HEK293 (cell line): ENCODE results near the gene ASMTL.

ENCODE experiments used
- EGR2 ChIP-seq: fragments of 450-650 bp; formaldehyde crosslinking; IDR thresholded peaks from 2 replicates; pipeline ENCODE4 v1.5.1; 2016; ENCODE audit warnings: low read depth, missing biosample characterization, missing genetic modification characterization
- GFI1B ChIP-seq: fragments of 450-650 bp; formaldehyde crosslinking; IDR thresholded peaks from 2 replicates; pipeline ENCODE4 v1.5.1; 2016; ENCODE audit warnings: missing biosample characterization, missing genetic modification characterization
- HOXD13 ChIP-seq: sonication (generic); formaldehyde crosslinking; IDR thresholded peaks from 2 replicates; pipeline ENCODE4 v1.8.0; 2022; ENCODE audit warnings: missing genetic modification reagents, borderline replicate concordance
- TCF7L2 ChIP-seq: IDR thresholded peaks from 2 replicates; pipeline ENCODE4 v1.6.1; 2011; ENCODE audit warnings: low read depth, mild to moderate bottlenecking, inconsistent platforms, low read length, moderate library complexity, borderline replicate concordance
- TRIM28 ChIP-seq: IDR thresholded peaks from 2 replicates; pipeline ENCODE4 v1.6.1; 2011; ENCODE audit warnings: low read length, control low read depth, borderline replicate concordance
- YY1 ChIP-seq: fragments of 450-650 bp; formaldehyde crosslinking; IDR thresholded peaks from 2 replicates; pipeline ENCODE4 v1.5.1; 2018; ENCODE audit warnings: missing biosample characterization, missing genetic modification characterization
- ZFP3 ChIP-seq: fragments of 450-650 bp; formaldehyde crosslinking; IDR thresholded peaks from 2 replicates; pipeline ENCODE4 v1.5.1; 2016; ENCODE audit warnings: low read depth, missing biosample characterization, missing genetic modification characterization
- ZIC2 ChIP-seq: fragments of 450-650 bp; formaldehyde crosslinking; IDR thresholded peaks from 2 replicates; pipeline ENCODE4 v1.5.1; 2016; ENCODE audit warnings: missing biosample characterization, missing genetic modification characterization
- ZNF223 ChIP-seq: fragments of 450-650 bp; formaldehyde crosslinking; IDR thresholded peaks from 2 replicates; pipeline ENCODE4 v1.5.1; 2016; ENCODE audit warnings: missing biosample characterization, missing genetic modification characterization
- ZNF341 ChIP-seq: fragments of 450-650 bp; formaldehyde crosslinking; IDR thresholded peaks from 2 replicates; pipeline ENCODE4; 2016; ENCODE audit warnings: low read depth, missing biosample characterization, missing genetic modification characterization
- ZNF510 ChIP-seq: fragments of 450-650 bp; formaldehyde crosslinking; IDR thresholded peaks from 2 replicates; pipeline ENCODE4 v1.5.1; 2018; ENCODE audit warnings: mild to moderate bottlenecking, missing genetic modification characterization, missing biosample characterization; ENCODE audit not compliant: insufficient replicate concordance
- ZNF530 ChIP-seq: fragments of 450-650 bp; formaldehyde crosslinking; IDR thresholded peaks from 2 replicates; pipeline ENCODE4 v1.5.1; 2016; ENCODE audit warnings: low read depth, missing biosample characterization, missing genetic modification characterization
- ZNF555 ChIP-seq: fragments of 450-650 bp; formaldehyde crosslinking; conservative IDR thresholded peaks from 2 replicates; pipeline ENCODE4 v1.5.1; 2017; ENCODE audit warnings: missing biosample characterization, mild to moderate bottlenecking, missing genetic modification characterization, inconsistent platforms
- ZNF558 ChIP-seq: fragments of 450-650 bp; formaldehyde crosslinking; IDR thresholded peaks from 2 replicates; pipeline ENCODE4 v1.5.1; 2016; ENCODE audit warnings: missing biosample characterization, missing genetic modification characterization
- ZNF561 ChIP-seq: fragments of 450-650 bp; IDR thresholded peaks from 2 replicates; pipeline ENCODE4 v1.5.1; 2018; ENCODE audit warnings: missing biosample characterization, missing genetic modification characterization, borderline replicate concordance
- ZNF571 ChIP-seq: fragments of 450-650 bp; formaldehyde crosslinking; IDR thresholded peaks from 2 replicates; pipeline ENCODE4 v1.5.0; 2017; ENCODE audit warnings: missing biosample characterization, missing genetic modification characterization
- ZNF670 ChIP-seq: fragments of 450-650 bp; formaldehyde crosslinking; IDR thresholded peaks from 2 replicates; pipeline ENCODE4 v1.5.1; 2016; ENCODE audit warnings: missing biosample characterization, missing genetic modification characterization, low read depth
- ZNF701 ChIP-seq: fragments of 450-650 bp; formaldehyde crosslinking; IDR thresholded peaks from 2 replicates; pipeline ENCODE4 v1.5.1; 2016; ENCODE audit warnings: missing biosample characterization, missing genetic modification characterization
- ZNF707 ChIP-seq: fragments of 450-650 bp; formaldehyde crosslinking; IDR thresholded peaks from 2 replicates; pipeline ENCODE4 v1.5.1; 2016; ENCODE audit warnings: missing biosample characterization, missing genetic modification characterization
- ZNF776 ChIP-seq: fragments of 450-650 bp; formaldehyde crosslinking; IDR thresholded peaks from 2 replicates; pipeline ENCODE4 v1.5.0; 2017; ENCODE audit warnings: missing biosample characterization, missing genetic modification characterization, borderline replicate concordance
- ZNF777 ChIP-seq: fragments of 450-650 bp; formaldehyde crosslinking; IDR thresholded peaks from 2 replicates; pipeline ENCODE4 v1.5.1; 2017; ENCODE audit warnings: missing biosample characterization, missing genetic modification characterization, borderline replicate concordance
- TF ChIP-seq, protein P1 (sequence below): fragments of 450-650 bp; formaldehyde crosslinking; IDR thresholded peaks from 2 replicates; pipeline ENCODE4 v1.5.1; 2016; ENCODE audit warnings: missing biosample characterization, missing genetic modification characterization
- TF ChIP-seq, protein P2 (sequence below): fragments of 450-650 bp; formaldehyde crosslinking; IDR thresholded peaks from 2 replicates; pipeline ENCODE4 v1.5.1; 2017; ENCODE audit warnings: missing biosample characterization, missing genetic modification characterization
- TF ChIP-seq, protein P3 (sequence below): fragments of 450-650 bp; formaldehyde crosslinking; IDR thresholded peaks from 2 replicates; pipeline ENCODE4 v1.5.1; 2016; ENCODE audit warnings: missing biosample characterization, missing genetic modification characterization
- TF ChIP-seq, protein P4 (sequence below): fragments of 450-650 bp; IDR thresholded peaks from 2 replicates; pipeline ENCODE4 v1.5.1; 2018; ENCODE audit warnings: missing biosample characterization, mild to moderate bottlenecking, missing genetic modification characterization
- TF ChIP-seq, protein P5 (sequence below): fragments of 450-650 bp; formaldehyde crosslinking; IDR thresholded peaks from 2 replicates; pipeline ENCODE4 v1.5.1; 2016; ENCODE audit warnings: missing biosample characterization, missing genetic modification characterization, borderline replicate concordance

ASMTL gene

DNA sequence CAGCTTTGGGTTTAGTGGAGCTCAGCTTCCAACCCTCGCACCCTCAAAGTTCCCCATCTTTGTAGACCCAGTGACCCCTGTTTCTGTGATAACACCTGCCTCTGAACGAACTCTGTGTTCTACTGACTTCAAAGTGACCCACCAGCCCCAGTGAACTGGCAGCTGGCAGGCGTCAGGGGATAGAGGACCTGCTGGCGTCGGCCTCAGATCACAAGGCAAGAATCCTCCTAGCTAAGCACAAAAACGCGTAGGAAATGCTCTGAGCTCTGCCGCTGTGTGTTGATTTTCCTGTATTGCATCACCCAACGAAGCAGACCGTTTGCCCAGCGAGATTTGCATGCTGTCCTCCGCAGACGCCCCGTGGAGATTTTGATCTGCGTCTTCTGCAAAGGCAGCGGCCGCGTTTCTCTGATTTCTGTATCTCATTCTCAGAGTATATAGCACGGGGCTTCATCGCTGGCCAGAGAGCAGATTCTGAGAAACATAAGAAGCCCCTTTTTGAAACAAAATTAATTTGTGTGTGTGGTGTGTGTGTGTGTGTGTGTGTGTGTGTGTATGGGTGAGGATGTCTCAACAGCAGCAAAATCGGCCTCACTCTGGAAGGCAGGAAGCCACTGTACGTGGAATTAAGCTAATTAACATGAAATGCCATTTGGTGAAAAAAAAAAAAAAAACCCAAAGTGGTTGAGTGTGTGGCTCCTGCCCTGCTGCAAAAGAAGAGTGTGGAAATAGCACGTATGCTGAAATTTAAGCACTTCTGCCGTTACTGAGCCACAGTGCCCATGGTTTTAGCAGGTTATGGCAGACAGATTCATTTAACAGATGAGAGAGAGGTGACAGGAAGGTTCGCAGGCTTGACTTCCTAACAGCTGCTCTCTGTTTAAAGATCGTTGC, 29.2 kb upstream of the ASMTL start (continued):
- TF ChIP-seq, protein P1, sequence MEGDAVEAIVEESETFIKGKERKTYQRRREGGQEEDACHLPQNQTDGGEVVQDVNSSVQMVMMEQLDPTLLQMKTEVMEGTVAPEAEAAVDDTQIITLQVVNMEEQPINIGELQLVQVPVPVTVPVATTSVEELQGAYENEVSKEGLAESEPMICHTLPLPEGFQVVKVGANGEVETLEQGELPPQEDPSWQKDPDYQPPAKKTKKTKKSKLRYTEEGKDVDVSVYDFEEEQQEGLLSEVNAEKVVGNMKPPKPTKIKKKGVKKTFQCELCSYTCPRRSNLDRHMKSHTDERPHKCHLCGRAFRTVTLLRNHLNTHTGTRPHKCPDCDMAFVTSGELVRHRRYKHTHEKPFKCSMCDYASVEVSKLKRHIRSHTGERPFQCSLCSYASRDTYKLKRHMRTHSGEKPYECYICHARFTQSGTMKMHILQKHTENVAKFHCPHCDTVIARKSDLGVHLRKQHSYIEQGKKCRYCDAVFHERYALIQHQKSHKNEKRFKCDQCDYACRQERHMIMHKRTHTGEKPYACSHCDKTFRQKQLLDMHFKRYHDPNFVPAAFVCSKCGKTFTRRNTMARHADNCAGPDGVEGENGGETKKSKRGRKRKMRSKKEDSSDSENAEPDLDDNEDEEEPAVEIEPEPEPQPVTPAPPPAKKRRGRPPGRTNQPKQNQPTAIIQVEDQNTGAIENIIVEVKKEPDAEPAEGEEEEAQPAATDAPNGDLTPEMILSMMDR (tag by site-specific recombination) = no peak
- TF ChIP-seq, protein P2, sequence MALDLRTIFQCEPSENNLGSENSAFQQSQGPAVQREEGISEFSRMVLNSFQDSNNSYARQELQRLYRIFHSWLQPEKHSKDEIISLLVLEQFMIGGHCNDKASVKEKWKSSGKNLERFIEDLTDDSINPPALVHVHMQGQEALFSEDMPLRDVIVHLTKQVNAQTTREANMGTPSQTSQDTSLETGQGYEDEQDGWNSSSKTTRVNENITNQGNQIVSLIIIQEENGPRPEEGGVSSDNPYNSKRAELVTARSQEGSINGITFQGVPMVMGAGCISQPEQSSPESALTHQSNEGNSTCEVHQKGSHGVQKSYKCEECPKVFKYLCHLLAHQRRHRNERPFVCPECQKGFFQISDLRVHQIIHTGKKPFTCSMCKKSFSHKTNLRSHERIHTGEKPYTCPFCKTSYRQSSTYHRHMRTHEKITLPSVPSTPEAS = peak; percentile 73
- TF ChIP-seq HOXD13 (CRISPR knock-in tag) = no peak
- no peak for TF ChIP-seq ZNF558 (tag by site-specific recombination)
- TF ChIP-seq TRIM28 = 0 out of 2 replicates have a peak, but pooled peaks have one; percentile 56
- TF ChIP-seq, protein P3, sequence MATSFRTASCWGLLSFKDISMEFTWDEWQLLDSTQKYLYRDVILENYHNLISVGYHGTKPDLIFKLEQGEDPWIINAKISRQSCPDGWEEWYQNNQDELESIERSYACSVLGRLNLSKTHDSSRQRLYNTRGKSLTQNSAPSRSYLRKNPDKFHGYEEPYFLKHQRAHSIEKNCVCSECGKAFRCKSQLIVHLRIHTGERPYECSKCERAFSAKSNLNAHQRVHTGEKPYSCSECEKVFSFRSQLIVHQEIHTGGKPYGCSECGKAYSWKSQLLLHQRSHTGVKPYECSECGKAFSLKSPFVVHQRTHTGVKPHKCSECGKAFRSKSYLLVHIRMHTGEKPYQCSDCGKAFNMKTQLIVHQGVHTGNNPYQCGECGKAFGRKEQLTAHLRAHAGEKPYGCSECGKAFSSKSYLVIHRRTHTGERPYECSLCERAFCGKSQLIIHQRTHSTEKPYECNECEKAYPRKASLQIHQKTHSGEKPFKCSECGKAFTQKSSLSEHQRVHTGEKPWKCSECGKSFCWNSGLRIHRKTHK (tag by site-specific recombination) = no peak
- no peak for TF ChIP-seq ZNF555 (tag by site-specific recombination)
- TF ChIP-seq ZNF776 (tag by site-specific recombination) = no peak
- TF ChIP-seq TCF7L2 = peak; percentile 62; the same call in 1 of the 2 replicates
- no peak for TF ChIP-seq ZNF341 (tag by site-specific recombination)
- no peak for TF ChIP-seq ZNF777
- no peak for TF ChIP-seq ZNF571 (tag by site-specific recombination)
- TF ChIP-seq ZFP3 (tag by site-specific recombination) = no peak
- no peak for TF ChIP-seq ZNF530
- peak; percentile 37; the same call in 1 of the 2 replicates for TF ChIP-seq ZNF561 (tag by site-specific recombination)
- TF ChIP-seq ZNF510 = no peak
- TF ChIP-seq EGR2 (tag by site-specific recombination) = no peak
- TF ChIP-seq, protein P4, sequence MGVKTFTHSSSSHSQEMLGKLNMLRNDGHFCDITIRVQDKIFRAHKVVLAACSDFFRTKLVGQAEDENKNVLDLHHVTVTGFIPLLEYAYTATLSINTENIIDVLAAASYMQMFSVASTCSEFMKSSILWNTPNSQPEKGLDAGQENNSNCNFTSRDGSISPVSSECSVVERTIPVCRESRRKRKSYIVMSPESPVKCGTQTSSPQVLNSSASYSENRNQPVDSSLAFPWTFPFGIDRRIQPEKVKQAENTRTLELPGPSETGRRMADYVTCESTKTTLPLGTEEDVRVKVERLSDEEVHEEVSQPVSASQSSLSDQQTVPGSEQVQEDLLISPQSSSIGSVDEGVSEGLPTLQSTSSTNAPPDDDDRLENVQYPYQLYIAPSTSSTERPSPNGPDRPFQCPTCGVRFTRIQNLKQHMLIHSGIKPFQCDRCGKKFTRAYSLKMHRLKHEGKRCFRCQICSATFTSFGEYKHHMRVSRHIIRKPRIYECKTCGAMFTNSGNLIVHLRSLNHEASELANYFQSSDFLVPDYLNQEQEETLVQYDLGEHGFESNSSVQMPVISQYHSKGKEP (tag by site-specific recombination) = no peak
- TF ChIP-seq ZNF670 (tag by site-specific recombination) = no peak
- TF ChIP-seq ZIC2 (tag by site-specific recombination) = peak; percentile 38
- no peak for TF ChIP-seq ZNF707
- TF ChIP-seq, protein P5, sequence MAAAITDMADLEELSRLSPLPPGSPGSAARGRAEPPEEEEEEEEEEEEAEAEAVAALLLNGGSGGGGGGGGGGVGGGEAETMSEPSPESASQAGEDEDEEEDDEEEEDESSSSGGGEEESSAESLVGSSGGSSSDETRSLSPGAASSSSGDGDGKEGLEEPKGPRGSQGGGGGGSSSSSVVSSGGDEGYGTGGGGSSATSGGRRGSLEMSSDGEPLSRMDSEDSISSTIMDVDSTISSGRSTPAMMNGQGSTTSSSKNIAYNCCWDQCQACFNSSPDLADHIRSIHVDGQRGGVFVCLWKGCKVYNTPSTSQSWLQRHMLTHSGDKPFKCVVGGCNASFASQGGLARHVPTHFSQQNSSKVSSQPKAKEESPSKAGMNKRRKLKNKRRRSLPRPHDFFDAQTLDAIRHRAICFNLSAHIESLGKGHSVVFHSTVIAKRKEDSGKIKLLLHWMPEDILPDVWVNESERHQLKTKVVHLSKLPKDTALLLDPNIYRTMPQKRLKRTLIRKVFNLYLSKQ = no peak
- TF ChIP-seq YY1 (tag by site-specific recombination) = no peak
- no peak for TF ChIP-seq GFI1B (tag by site-specific recombination)
- no peak for TF ChIP-seq ZNF223 (tag by site-specific recombination)
- no peak for TF ChIP-seq ZNF701 (tag by site-specific recombination)
